Measurements from ENCODE around the gene CDKN2D.

CDKN2D gene

GRCh38 chr19:10538204-10538983 is 30.4 kb downstream of the CDKN2D start:
- Histone ChIP-seq H4K8ac (ENCODE audit: low read depth, low read length) (no peak overlapping the region), H3K4me2 (ENCODE audit: low read length) (no peak overlapping the region), H3K4me3 (ENCODE audit: low read depth, low read length) (no peak overlapping the region), H3K23ac (ENCODE audit: low read length) (no peak overlapping the region), H3K9me3 (ENCODE audit: insufficient read depth, low read depth, low read length) (no peaks in the 10 kb centered on the region), H3K79me1 (ENCODE audit: low read length) (no peaks in the 10 kb centered on the region), H3K27me3 (ENCODE audit: insufficient read depth, low read length) (peaks cover 3% of the 10 kb centered on the region), H2BK12ac (ENCODE audit: low read length) (no peak overlapping the region), H3K18ac (ENCODE audit: low read length) (no peak overlapping the region), H3K36me3 (ENCODE audit: control insufficient read depth in 1 of 2, insufficient read depth in 2 of 2, low read length in 2 of 2) (no peaks in the 10 kb centered on the region), H3K27ac (ENCODE audit: low read depth, low read length) (no peak overlapping the region), H3K79me2 (ENCODE audit: control insufficient read depth, insufficient read depth, low read length, poor library complexity) (no peaks in the 10 kb centered on the region), H4K12ac (ENCODE audit: low read depth, low read length) (no peak overlapping the region), H3K9ac (ENCODE audit: low read length) (no peak overlapping the region), H2AFZ (ENCODE audit: insufficient read depth, low read length, poor library complexity) (no peak overlapping the region), H2BK120ac (ENCODE audit: insufficient read depth, low read length, poor library complexity) (no peak overlapping the region), H2AK5ac (ENCODE audit: low read length) (no peak overlapping the region), H3K14ac (ENCODE audit: low read length) (no peak overlapping the region), H4K91ac (ENCODE audit: low read depth, low read length) (no peak overlapping the region), H3K4ac (ENCODE audit: low read depth, low read length) (no peak overlapping the region), H2BK5ac (ENCODE audit: low read depth, low read length, poor library complexity) (no peak overlapping the region), H3K4me1 (ENCODE audit: control insufficient read depth in 1 of 2, insufficient read depth in 2 of 2, low read length in 2 of 2) (no peaks in the 10 kb centered on the region)
- WGBS (ENCODE audit: extremely low coverage, insufficient coverage, insufficient read length), result no CpG with 5 or more reads among the region's 20 CpGs
- DNase-seq, result peak in 1 of 2 donors; percentile 41

GRCh38 chr19:10537668-10538067 is 31.1 kb downstream of the CDKN2D start:
- no peak overlapping the region for H3K4ac ChIP-seq (ENCODE audit: low read depth, low read length)
- no peak overlapping the region for H4K91ac ChIP-seq (ENCODE audit: low read depth, low read length)
- no peak overlapping the region for H2AK5ac ChIP-seq (ENCODE audit: low read length)
- no peak overlapping the region for H2AFZ ChIP-seq (ENCODE audit: insufficient read depth, low read length, poor library complexity)
- no peak overlapping the region for H3K9ac ChIP-seq (ENCODE audit: low read length)
- no peak overlapping the region for H4K8ac ChIP-seq (ENCODE audit: low read depth, low read length)
- no peak overlapping the region for H3K23ac ChIP-seq (ENCODE audit: low read length)
- no peaks in the 10 kb centered on the region for H3K4me1 ChIP-seq (ENCODE audit: control insufficient read depth in 1 of 2, insufficient read depth in 2 of 2, low read length in 2 of 2)
- H2BK5ac ChIP-seq (ENCODE audit: low read depth, low read length, poor library complexity), result no peak overlapping the region
- H3K14ac ChIP-seq (ENCODE audit: low read length), result no peak overlapping the region
- H3K79me2 ChIP-seq (ENCODE audit: control insufficient read depth, insufficient read depth, low read length, poor library complexity), result no peaks in the 10 kb centered on the region
- H4K12ac ChIP-seq (ENCODE audit: low read depth, low read length), result no peak overlapping the region
- H3K27ac ChIP-seq (ENCODE audit: low read depth, low read length), result no peak overlapping the region
- peaks cover 3% of the 10 kb centered on the region for H3K27me3 ChIP-seq (ENCODE audit: insufficient read depth, low read length)
- no peaks in the 10 kb centered on the region for H3K36me3 ChIP-seq (ENCODE audit: control insufficient read depth in 1 of 2, insufficient read depth in 2 of 2, low read length in 2 of 2)
- no peak overlapping the region for H2BK120ac ChIP-seq (ENCODE audit: insufficient read depth, low read length, poor library complexity)
- H3K18ac ChIP-seq (ENCODE audit: low read length), result no peak overlapping the region
- H3K4me3 ChIP-seq (ENCODE audit: low read depth, low read length), result no peak overlapping the region
- no peaks in the 10 kb centered on the region for H3K9me3 ChIP-seq (ENCODE audit: insufficient read depth, low read depth, low read length)
- no peaks in the 10 kb centered on the region for H3K79me1 ChIP-seq (ENCODE audit: low read length)
- no peak overlapping the region for H2BK12ac ChIP-seq (ENCODE audit: low read length)
- peak; percentile 83 to 91 for DNase-seq
- WGBS (ENCODE audit: extremely low coverage, insufficient coverage, insufficient read length), result no CpG with 5 or more reads among the region's 11 CpGs
- no peak overlapping the region for H3K4me2 ChIP-seq (ENCODE audit: low read length)

GRCh38 chr19:10535613-10536012 is 33.2 kb downstream of the CDKN2D start:
- no peak overlapping the region for H3K4ac ChIP-seq (ENCODE audit: low read depth, low read length)
- no peaks in the 10 kb centered on the region for H3K79me2 ChIP-seq (ENCODE audit: control insufficient read depth, insufficient read depth, low read length, poor library complexity)
- no peak overlapping the region for H4K8ac ChIP-seq (ENCODE audit: low read depth, low read length)
- no CpG with 5 or more reads among the region's 6 CpGs for WGBS (ENCODE audit: extremely low coverage, insufficient coverage, insufficient read length)
- H2BK5ac ChIP-seq (ENCODE audit: low read depth, low read length, poor library complexity), result no peak overlapping the region
- H3K27me3 ChIP-seq (ENCODE audit: insufficient read depth, low read length), result peaks cover 3% of the 10 kb centered on the region
- H4K91ac ChIP-seq (ENCODE audit: low read depth, low read length), result no peak overlapping the region
- H3K23ac ChIP-seq (ENCODE audit: low read length), result no peak overlapping the region
- no peaks in the 10 kb centered on the region for H3K4me1 ChIP-seq (ENCODE audit: control insufficient read depth in 1 of 2, insufficient read depth in 2 of 2, low read length in 2 of 2)
- H3K9me3 ChIP-seq (ENCODE audit: insufficient read depth, low read depth, low read length), result no peaks in the 10 kb centered on the region
- H4K12ac ChIP-seq (ENCODE audit: low read depth, low read length), result no peak overlapping the region
- no peak overlapping the region for H2AFZ ChIP-seq (ENCODE audit: insufficient read depth, low read length, poor library complexity)
- no peak overlapping the region for H3K14ac ChIP-seq (ENCODE audit: low read length)
- H3K18ac ChIP-seq (ENCODE audit: low read length), result no peak overlapping the region
- no peaks in the 10 kb centered on the region for H3K79me1 ChIP-seq (ENCODE audit: low read length)
- H2BK12ac ChIP-seq (ENCODE audit: low read length), result no peak overlapping the region
- H3K36me3 ChIP-seq (ENCODE audit: control insufficient read depth in 1 of 2, insufficient read depth in 2 of 2, low read length in 2 of 2), result no peaks in the 10 kb centered on the region
- no peak overlapping the region for H3K9ac ChIP-seq (ENCODE audit: low read length)
- peak in 1 of 2 donors; percentile 24 for DNase-seq
- H3K27ac ChIP-seq (ENCODE audit: low read depth, low read length), result no peak overlapping the region
- no peak overlapping the region for H3K4me3 ChIP-seq (ENCODE audit: low read depth, low read length)
- no peak overlapping the region for H3K4me2 ChIP-seq (ENCODE audit: low read length)
- H2AK5ac ChIP-seq (ENCODE audit: low read length), result no peak overlapping the region
- no peak overlapping the region for H2BK120ac ChIP-seq (ENCODE audit: insufficient read depth, low read length, poor library complexity)

GRCh38 chr19:10533646-10534386 is 35.0 kb downstream of the CDKN2D start:
- H2BK5ac ChIP-seq (ENCODE audit: low read depth, low read length, poor library complexity), result no peak overlapping the region
- no peak overlapping the region for H3K23ac ChIP-seq (ENCODE audit: low read length)
- H3K27ac ChIP-seq (ENCODE audit: low read depth, low read length), result no peak overlapping the region
- H3K14ac ChIP-seq (ENCODE audit: low read length), result no peak overlapping the region
- no peaks in the 10 kb centered on the region for H3K4me1 ChIP-seq (ENCODE audit: control insufficient read depth in 1 of 2, insufficient read depth in 2 of 2, low read length in 2 of 2)
- no peak overlapping the region for H2AFZ ChIP-seq (ENCODE audit: insufficient read depth, low read length, poor library complexity)
- H3K79me1 ChIP-seq (ENCODE audit: low read length), result no peaks in the 10 kb centered on the region
- no peak overlapping the region for H3K4me2 ChIP-seq (ENCODE audit: low read length)
- no peak overlapping the region for H3K18ac ChIP-seq (ENCODE audit: low read length)
- no peaks in the 10 kb centered on the region for H3K79me2 ChIP-seq (ENCODE audit: control insufficient read depth, insufficient read depth, low read length, poor library complexity)
- H4K12ac ChIP-seq (ENCODE audit: low read depth, low read length), result no peak overlapping the region
- H2BK120ac ChIP-seq (ENCODE audit: insufficient read depth, low read length, poor library complexity), result no peak overlapping the region
- peak; percentile 85 to 93 for DNase-seq
- no peaks in the 10 kb centered on the region for H3K9me3 ChIP-seq (ENCODE audit: insufficient read depth, low read depth, low read length)
- H2BK12ac ChIP-seq (ENCODE audit: low read length), result no peak overlapping the region
- no peak overlapping the region for H4K91ac ChIP-seq (ENCODE audit: low read depth, low read length)
- no peak overlapping the region for H3K4me3 ChIP-seq (ENCODE audit: low read depth, low read length)
- WGBS (ENCODE audit: extremely low coverage, insufficient coverage, insufficient read length), result no CpG with 5 or more reads among the region's 10 CpGs
- H3K9ac ChIP-seq (ENCODE audit: low read length), result no peak overlapping the region
- H2AK5ac ChIP-seq (ENCODE audit: low read length), result no peak overlapping the region
- H4K8ac ChIP-seq (ENCODE audit: low read depth, low read length), result no peak overlapping the region
- no peaks in the 10 kb centered on the region for H3K36me3 ChIP-seq (ENCODE audit: control insufficient read depth in 1 of 2, insufficient read depth in 2 of 2, low read length in 2 of 2)
- H3K27me3 ChIP-seq (ENCODE audit: insufficient read depth, low read length), result peaks cover 3% of the 10 kb centered on the region
- H3K4ac ChIP-seq (ENCODE audit: low read depth, low read length), result no peak overlapping the region

Measured in trophoblast cell (in vitro differentiated cells and primary cell).